ENCODE data around the gene WDPCP. TPM values are rescaled to one million over a fixed set of nuclear protein-coding genes. Genes with fewer than 3 reads are reported as not detected.
"Not testable (repeated sequence)": the region's sequence is repeated elsewhere in the genome, so short reads cannot be mapped to it uniquely, and the experiment has no call there.

The WDPCP gene
- total RNA-seq, 1 donor from 2014 or later, result 13.3 TPM

DNA sequence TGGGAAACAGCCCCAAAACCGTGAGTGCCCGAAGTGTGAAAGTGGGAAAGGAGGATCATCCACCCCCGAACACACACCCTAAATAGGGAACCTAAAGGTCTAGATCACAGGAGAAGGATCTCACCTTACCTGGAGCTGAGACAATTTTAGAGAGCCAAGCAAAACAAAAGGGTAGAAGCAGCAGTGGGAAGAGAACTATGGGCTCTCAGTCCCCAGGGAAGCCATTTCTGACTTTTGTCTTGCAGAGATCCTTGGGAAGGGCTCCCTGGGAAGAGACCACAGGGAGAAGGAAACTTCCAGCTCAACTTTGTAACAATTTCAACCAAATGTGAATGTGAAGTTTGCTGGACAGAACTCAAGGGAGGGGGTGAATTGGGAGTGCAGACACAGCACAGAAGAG is 110.6 kb downstream of the WDPCP start:
- intact Hi-C loops (cut with DNase I), result no loop called here
- TF ChIP-seq POLR2AphosphoS5 (IDR thresholded peaks at IDR 0.05; ENCODE audit: insufficient read depth in 1 of 2, low read depth in 1 of 2) (no peak), POLR2A (IDR thresholded peaks at IDR 0.05) (no peak)
- TF ChIP-seq, protein P1, sequence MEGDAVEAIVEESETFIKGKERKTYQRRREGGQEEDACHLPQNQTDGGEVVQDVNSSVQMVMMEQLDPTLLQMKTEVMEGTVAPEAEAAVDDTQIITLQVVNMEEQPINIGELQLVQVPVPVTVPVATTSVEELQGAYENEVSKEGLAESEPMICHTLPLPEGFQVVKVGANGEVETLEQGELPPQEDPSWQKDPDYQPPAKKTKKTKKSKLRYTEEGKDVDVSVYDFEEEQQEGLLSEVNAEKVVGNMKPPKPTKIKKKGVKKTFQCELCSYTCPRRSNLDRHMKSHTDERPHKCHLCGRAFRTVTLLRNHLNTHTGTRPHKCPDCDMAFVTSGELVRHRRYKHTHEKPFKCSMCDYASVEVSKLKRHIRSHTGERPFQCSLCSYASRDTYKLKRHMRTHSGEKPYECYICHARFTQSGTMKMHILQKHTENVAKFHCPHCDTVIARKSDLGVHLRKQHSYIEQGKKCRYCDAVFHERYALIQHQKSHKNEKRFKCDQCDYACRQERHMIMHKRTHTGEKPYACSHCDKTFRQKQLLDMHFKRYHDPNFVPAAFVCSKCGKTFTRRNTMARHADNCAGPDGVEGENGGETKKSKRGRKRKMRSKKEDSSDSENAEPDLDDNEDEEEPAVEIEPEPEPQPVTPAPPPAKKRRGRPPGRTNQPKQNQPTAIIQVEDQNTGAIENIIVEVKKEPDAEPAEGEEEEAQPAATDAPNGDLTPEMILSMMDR (IDR thresholded peaks at IDR 0.05), result no peak
- H3K4me3 ChIP-seq, result no peak overlapping the region
- DNase-seq (ENCODE audit: extremely low spot score in 2 of 2), result no peak
- no peaks in the 10 kb centered on the region for H3K36me3 ChIP-seq
- no peaks in the 10 kb centered on the region for H3K27me3 ChIP-seq
- no peak overlapping the region for H3K27ac ChIP-seq
- H3K4me1 ChIP-seq, result no peaks in the 10 kb centered on the region
- H3K9me3 ChIP-seq, result no peaks in the 10 kb centered on the region

DNA sequence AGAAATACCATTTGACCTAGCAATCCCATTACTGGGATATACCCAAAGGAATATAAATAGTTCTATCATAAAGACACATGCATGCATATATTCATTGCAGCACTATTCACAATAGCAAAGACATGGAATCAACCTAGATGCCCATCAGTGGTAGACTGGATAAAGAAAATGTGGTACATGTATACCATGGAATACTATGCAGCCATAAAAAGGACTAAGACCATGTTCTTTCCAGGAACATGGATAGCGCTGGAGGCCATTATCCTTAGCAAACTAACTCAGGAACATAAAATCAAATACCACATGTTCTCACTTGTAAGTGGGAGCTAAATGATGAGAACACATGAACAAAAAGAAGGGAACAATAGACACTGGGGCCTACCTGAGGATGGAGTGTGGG is 119.0 kb downstream of the WDPCP start:
- H3K36me3 ChIP-seq; H3K4me1 ChIP-seq; H3K4me3 ChIP-seq; DNase-seq (ENCODE audit: extremely low spot score in 2 of 2); H3K27me3 ChIP-seq; H3K27ac ChIP-seq; H3K9me3 ChIP-seq; intact Hi-C loops (cut with DNase I): not testable (repeated sequence)

DNA sequence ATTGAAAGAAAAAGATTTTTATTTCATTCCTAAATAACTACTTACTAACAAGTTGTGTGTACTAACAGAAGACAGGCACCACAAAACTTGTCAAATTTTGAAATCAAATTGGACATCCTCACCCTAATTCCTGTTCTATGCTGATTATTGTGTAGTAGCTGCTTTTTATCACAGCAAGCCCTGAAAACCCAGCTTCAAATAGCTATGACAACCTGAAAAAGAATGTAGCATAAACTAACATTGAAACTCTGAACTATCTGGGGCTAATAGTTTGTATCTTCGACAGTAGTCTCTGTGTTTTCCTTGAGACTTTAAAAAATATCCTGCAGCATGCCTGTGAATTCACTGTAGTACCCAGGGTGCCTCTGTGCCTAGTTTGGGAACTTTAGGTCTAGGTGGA is 122.6 kb downstream of the WDPCP start:
- H3K4me1 ChIP-seq, result no peaks in the 10 kb centered on the region
- H3K27ac ChIP-seq, result no peak overlapping the region
- DNase-seq (ENCODE audit: extremely low spot score in 2 of 2), result no peak
- H3K27me3 ChIP-seq, result no peaks in the 10 kb centered on the region
- H3K4me3 ChIP-seq, result no peak overlapping the region
- no peaks in the 10 kb centered on the region for H3K9me3 ChIP-seq
- H3K36me3 ChIP-seq, result peaks cover 0 to 10% of the 10 kb centered on the region in 2 donors
- TF ChIP-seq POLR2A (IDR thresholded peaks at IDR 0.05) (no peak), POLR2AphosphoS5 (IDR thresholded peaks at IDR 0.05; ENCODE audit: insufficient read depth in 1 of 2, low read depth in 1 of 2) (no peak)
- TF ChIP-seq, protein P1 (IDR thresholded peaks at IDR 0.05), result no peak
- intact Hi-C loops (cut with DNase I), result no loop called here

DNA sequence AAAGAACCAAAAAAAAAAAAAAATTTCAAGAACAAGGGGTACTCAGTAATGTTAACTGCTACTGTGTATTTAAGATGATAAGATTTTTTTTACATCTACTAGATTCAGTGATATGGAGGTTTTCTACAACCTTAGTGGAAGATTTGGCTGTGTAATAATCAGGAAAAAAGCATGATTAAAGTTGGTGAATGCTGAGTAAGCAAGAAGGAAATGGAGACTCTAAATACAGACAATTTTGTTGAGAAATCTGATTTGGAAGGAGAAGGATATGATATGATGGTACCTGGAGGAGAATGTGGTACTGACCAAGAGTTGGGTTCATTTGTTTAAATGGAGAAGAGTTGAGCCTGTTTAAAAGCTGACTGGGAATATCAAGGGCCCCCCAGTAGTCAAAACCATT is 125.1 kb downstream of the WDPCP start:
- Histone ChIP-seq H3K36me3 (peaks cover 0 to 7% of the 10 kb centered on the region in 2 donors), H3K27ac (no peak overlapping the region), H3K4me1 (no peaks in the 10 kb centered on the region), H3K4me3 (no peak overlapping the region), H3K9me3 (no peaks in the 10 kb centered on the region), H3K27me3 (no peaks in the 10 kb centered on the region)
- DNase-seq (ENCODE audit: extremely low spot score in 2 of 2), result no peak
- no peak for TF ChIP-seq POLR2AphosphoS5 (IDR thresholded peaks at IDR 0.05; ENCODE audit: insufficient read depth in 1 of 2, low read depth in 1 of 2)
- TF ChIP-seq, protein P1 (IDR thresholded peaks at IDR 0.05), result no peak
- intact Hi-C loops (cut with DNase I), result no loop called here

DNA sequence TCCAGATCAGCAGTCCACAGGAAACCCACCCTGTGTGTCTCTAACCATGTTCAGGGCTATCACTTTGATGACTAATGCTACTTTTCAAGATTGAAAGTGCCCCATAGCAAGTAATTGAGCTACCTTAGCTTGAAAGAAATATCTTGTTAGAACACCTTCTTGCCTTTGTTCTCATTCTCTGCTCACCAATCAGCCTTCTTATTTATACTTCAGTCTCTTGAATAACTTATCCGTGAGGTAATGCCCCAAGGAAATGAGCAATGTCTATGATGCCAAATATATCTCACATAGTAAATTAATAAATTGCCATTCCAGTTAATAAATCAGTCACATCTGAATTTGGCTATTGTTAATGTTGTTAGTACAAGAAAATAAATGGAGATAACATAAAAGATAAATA is 141.6 kb downstream of the WDPCP start:
- Histone ChIP-seq H3K27me3 (no peaks in the 10 kb centered on the region), H3K4me1 (no peaks in the 10 kb centered on the region), H3K9me3 (no peaks in the 10 kb centered on the region), H3K27ac (no peak overlapping the region), H3K4me3 (no peak overlapping the region), H3K36me3 (no peaks in the 10 kb centered on the region)
- TF ChIP-seq POLR2A (IDR thresholded peaks at IDR 0.05) (no peak), POLR2AphosphoS5 (IDR thresholded peaks at IDR 0.05; ENCODE audit: insufficient read depth in 1 of 2, low read depth in 1 of 2) (no peak)
- TF ChIP-seq, protein P1 (IDR thresholded peaks at IDR 0.05), result no peak
- intact Hi-C loops (cut with DNase I), result no loop called here
- DNase-seq (ENCODE audit: extremely low spot score in 2 of 2), result no peak

Data from vagina (tissue), 2 donors.